Mucosa of descending colon (tissue), 3 donors: Measurements from ENCODE around the gene RAB11FIP3. TPM values are rescaled to one million over a fixed set of nuclear protein-coding genes. Genes with fewer than 3 reads are reported as not detected.

Source experiments
- ATAC-seq: fragments of 200-7000 bp; cut with Tn5 transposase; one replicate; pipeline ENCODE4 v1.9.1; 2020; ENCODE audit warnings: mild to moderate bottlenecking, moderate library complexity
- DNase-seq, 3 donors: peaks; one replicate each; pipeline ENCODE4 v3.0.0-alpha.2; 2020
- H3K36me3 ChIP-seq: fragments of 200-600 bp; one replicate; pipeline ENCODE4 v1.8.0; 2021; ENCODE audit warnings: low read depth, mild to moderate bottlenecking
- H3K4me1 ChIP-seq: fragments of 200-600 bp; one replicate; pipeline ENCODE4 v1.8.0; 2021; ENCODE audit warnings: low read depth, mild to moderate bottlenecking
- H3K4me3 ChIP-seq: fragments of 200-600 bp; one replicate; pipeline ENCODE4 v1.8.0; 2021; ENCODE audit warnings: mild to moderate bottlenecking
- H3K9me3 ChIP-seq: fragments of 200-600 bp; one replicate; pipeline ENCODE4 v1.8.0; 2021; ENCODE audit warnings: mild to moderate bottlenecking
- CTCF ChIP-seq: fragments of 200-600 bp; IDR thresholded peaks from one replicate; pipeline ENCODE4 v1.8.0; 2022; ENCODE audit warnings: antibody characterized with exemption, mild to moderate bottlenecking
- intact Hi-C, 2 donors: fragments of 100-400 bp; cut with DNase I in 1 of 2; cut with micrococcal nuclease in 1 of 2; formaldehyde crosslinking; loops; one replicate each; pipeline versions ENCODE4 v1.11.0 to v1.11.1; 2022; cut with DNase I, micrococcal nuclease
- total RNA-seq, 3 donors: library from RNA; stranded (reverse); fragmentation: NEBNext Ultra II Directional in 2 of 3; extraction: Animal tissue kit (Norgen Biotek cat#: 25700) in 2 of 3; gene quantifications; one replicate each; pipeline versions ENCODE4 v1.2.1 to v1.2.4, GENCODE V29; 2021 to 2023
- donor health status: DM: no; HTN: no; CAD: no; lungs with moderate emphysema.
- donor health status: DM: no; HTN: no; CAD: no.
- donor health status: DM: no; HTN: yes; CAD: no.

Gene RAB11FIP3
- total RNA-seq, 3 donors from 2014 or later, result 22.3 to 45.6 (median 30.7) TPM

- Histone ChIP-seq H3K4me1 (no peaks in the 10 kb centered on the region), H3K4me3 (no peak overlapping the region), H3K9me3 (no peaks in the 10 kb centered on the region), H3K36me3 (no peaks in the 10 kb centered on the region)
- intact Hi-C loops, result no loop called here
- DNase-seq, result no peak
- no peak for TF ChIP-seq CTCF
- ATAC-seq, result no peak
Measured at GRCh38 chr16:496097-496886, 70.8 kb downstream of the RAB11FIP3 start.

GRCh38 chr16:497258-497657 is 71.8 kb downstream of the RAB11FIP3 start:
- Histone ChIP-seq H3K9me3 (no peaks in the 10 kb centered on the region), H3K4me1 (peaks cover 5% of the 10 kb centered on the region), H3K36me3 (no peaks in the 10 kb centered on the region), H3K4me3 (no peak overlapping the region)
- intact Hi-C loops, result no loop called here
- ATAC-seq (no peak), DNase-seq (no peak)
- TF ChIP-seq CTCF, result no peak

- intact Hi-C loops, result no loop called here
- Histone ChIP-seq H3K36me3 (no peaks in the 10 kb centered on the region), H3K4me1 (peaks cover 17% of the 10 kb centered on the region), H3K9me3 (no peaks in the 10 kb centered on the region), H3K4me3 (no peak overlapping the region)
- TF ChIP-seq CTCF, result no peak
- DNase-seq (no peak), ATAC-seq (no peak)
Measured at GRCh38 chr16:499924-500323, 74.5 kb downstream of the RAB11FIP3 start.

GRCh38 chr16:500709-501108 is 75.3 kb downstream of the RAB11FIP3 start:
- no peaks in the 10 kb centered on the region for H3K36me3 ChIP-seq
- DNase-seq (no peak), ATAC-seq (no peak)
- no peaks in the 10 kb centered on the region for H3K9me3 ChIP-seq
- peaks cover 17% of the 10 kb centered on the region for H3K4me1 ChIP-seq
- no peak for TF ChIP-seq CTCF
- H3K4me3 ChIP-seq, result no peak overlapping the region
- intact Hi-C loops, result no loop called here

- H3K4me1 ChIP-seq, result peaks cover 17% of the 10 kb centered on the region
- no peak for TF ChIP-seq CTCF
- no peaks in the 10 kb centered on the region for H3K9me3 ChIP-seq
- H3K4me3 ChIP-seq, result no peak overlapping the region
- intact Hi-C loops, result no loop called here
- ATAC-seq (peak; percentile 97), DNase-seq (peak; percentile 74 to 81 (median 76))
- H3K36me3 ChIP-seq, result no peaks in the 10 kb centered on the region
Measured at GRCh38 chr16:502179-502943, 76.9 kb downstream of the RAB11FIP3 start.
